Dermis microvascular lymphatic vessel endothelial cell (primary cell): ENCODE data around the gene ABCF3. TPM values are rescaled to one million over a fixed set of nuclear protein-coding genes. Genes with fewer than 3 reads are reported as not detected.

ENCODE experiments used
- DNase-seq, 2 donors: peaks; one replicate each; pipeline versions ENCODE4 v3.0.0 to v3.0.0-alpha.2; 2010; ENCODE audit warnings: low read depth in 2 of 2
- total RNA-seq: library from RNA; depleted of rRNA; stranded (reverse); fragments of >200 nt; gene quantifications from 2 replicates; pipeline ENCODE4 v1.2.1, GENCODE V29; 2014

Gene ABCF3
- total RNA-seq, 1 donor from 2014 or later, result 45.7 TPM

DNA sequence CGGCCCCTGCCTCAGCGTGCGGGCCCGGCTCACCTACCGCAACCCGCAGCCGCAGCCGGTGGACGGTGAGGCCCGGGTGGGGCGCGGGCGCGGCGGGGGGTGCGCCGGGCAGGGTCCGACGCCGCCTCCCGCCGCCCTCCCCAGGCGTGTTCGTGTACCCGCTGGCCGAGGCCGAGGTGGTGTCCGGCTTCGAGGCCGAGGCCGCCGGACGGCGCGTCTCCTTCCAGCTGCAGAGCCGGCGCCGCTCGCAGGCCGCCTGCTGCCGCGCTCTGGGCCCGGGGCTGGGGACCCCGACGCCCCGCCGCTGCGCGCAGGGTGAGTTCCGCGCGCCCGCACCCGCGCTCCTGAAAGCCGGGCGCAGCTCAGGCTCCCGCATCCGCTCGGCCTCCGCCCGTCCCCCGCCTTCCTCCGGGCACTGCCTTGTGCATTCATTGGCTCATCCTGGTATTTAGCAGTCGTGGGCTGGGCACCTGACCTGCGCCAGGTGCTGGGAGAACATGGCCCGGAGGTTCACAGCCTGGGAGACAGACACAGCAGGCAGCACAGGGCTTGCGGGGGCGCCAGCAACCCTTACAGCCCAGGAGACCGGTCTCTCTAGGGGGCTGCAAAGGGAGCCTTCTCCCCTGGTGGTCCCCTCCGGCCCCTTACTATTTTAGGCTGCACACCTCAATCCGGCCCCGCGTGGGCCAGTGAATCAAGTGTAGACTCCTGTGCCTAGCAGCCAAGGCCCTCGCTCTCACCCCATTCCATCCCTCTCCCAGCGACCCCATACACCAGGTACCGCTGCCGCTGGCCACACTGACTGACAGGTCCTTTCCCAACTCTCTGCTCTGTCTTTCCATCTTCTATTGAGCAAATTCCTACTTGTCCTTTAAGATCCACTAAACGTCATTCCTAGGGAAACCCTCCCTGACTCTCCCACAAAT, 44.9 kb downstream of the ABCF3 start:
- DNase-seq, result no peak

DNA sequence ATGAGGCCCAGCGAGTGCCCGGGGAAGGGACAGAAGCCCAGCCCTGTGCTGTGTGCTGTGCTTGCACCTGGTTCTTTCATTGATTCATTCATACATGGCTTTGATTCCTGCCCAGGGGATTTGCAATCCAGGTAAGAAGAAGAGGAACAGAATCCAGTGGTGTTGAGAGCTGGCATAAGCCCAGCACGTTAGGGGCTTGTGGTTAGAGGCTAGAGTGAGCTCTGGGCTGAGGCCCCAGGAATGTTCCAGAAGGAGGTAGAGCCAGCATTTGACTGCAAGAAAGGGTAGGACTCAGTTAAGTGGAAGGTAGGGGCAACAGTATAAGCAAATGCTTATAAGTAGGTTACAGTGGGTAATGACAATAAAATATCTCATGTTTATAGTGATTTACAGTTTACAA, 45.7 kb downstream of the ABCF3 start:
- DNase-seq, result no peak

DNA sequence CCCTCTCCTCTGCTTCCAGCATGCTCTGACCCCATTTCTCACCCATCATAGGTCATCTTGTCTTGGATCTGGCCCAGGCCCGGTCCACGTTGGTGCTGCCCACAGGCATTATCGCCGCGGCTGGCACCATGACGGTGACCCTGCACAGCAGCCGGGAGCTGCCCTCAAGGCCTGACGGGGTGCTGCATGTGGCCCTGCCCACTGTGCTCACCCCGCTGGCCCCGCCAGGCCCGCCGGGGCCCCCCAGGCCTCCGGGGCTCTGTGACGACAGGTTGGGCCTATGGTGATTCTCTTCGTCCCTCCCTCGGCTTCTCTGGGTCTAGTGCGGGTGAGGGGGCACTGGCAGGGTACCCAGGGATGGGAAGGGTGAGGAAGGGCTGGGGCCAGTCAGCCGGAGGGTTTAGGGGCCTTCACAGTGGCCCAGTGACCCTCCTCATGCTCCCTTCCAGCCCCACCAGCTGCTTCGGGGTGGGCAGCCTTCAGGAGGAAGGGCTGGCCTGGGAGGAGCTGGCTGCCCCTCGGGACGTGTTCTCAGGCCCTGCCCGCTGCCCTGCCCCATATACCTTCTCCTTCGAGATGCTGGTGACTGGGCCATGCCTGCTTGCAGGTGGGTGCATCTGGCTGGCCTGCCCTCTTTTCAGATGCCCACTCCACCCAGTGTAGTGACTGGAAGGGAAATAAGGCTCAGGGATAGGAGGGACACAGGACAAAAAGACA, 47.3 kb downstream of the ABCF3 start:
- no peak for DNase-seq

DNA sequence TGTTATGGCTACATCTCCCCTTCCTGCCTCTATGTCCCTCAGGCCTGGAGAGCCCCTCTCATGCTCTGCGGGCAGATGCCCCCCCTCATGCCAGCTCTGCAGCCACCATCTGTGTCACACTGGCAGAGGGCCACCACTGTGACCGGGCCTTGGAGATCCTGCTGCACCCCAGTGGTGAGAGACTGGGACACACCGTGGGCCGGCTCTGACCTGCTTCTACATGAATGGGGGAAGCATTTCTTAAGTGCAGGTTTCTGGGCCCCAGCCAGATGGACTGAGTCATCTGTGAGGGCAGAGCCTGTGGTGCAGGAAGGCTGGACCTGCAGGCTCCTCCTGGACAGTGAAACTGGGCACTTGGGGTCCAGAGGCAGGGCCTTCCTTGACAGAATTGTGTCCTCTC, 48.2 kb downstream of the ABCF3 start:
- peak in 1 of 2 donors; percentile 67 for DNase-seq

DNA sequence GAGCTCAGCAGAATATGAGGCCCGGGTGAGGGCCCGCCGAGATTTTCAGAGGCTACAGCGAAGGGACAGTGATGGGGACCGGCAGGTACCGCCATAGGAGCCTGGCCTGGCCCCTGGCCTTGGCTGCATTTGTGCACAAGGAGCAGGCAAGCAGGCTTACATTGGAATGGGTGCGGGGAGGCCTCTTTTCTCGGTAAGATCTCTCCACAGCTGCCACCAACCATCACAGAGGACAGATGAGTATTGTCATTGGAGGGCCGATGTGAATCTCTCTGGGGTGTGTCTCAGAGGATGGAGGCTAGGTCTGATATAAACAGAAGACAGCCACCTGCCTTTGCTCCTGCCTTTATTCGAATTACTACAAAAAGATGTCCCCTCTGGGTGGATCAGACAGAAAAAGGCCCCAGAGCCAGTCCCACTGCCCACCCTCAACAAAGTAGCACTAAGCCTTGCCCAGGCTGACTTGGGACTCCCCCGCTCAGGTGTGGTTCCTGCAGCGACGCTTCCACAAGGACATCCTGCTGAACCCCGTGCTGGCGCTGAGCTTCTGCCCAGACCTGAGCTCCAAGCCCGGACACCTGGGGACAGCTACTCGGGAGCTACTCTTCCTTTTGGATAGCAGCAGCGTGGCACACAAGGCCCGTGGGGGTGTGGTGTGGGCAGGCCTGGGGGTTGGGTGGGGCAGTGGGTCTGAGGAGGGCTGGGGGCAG, 48.8 kb downstream of the ABCF3 start:
- no peak for DNase-seq

DNA sequence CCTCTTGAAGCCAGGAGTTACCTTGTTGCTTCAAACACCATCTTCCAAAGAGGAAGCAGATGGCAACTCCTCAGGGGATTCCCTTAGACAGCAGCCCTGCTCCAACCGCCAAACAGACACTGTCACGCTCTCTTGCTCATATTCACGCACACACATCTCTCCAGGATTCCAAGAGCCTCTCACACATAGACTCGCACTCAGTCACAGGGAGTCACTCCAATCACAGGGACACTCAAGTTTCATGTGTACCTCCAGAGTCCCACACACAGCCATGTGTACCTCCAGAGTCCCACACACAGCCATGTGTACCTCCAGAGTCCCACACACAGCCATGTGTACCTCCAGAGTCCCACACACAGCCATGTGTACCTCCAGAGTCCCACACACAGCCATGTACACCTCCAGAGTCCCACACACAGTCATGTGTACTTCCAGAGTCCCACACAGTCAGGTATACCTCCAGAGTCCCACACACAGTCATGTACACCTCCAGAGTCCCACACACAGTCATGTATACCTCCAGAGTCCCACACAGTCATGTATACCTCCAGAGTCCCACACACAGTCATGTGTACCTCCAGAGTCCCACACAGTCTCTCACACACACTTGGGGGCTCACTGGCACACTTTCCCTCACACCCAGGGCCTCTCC, 49.5 kb downstream of the ABCF3 start:
- no peak for DNase-seq

DNA sequence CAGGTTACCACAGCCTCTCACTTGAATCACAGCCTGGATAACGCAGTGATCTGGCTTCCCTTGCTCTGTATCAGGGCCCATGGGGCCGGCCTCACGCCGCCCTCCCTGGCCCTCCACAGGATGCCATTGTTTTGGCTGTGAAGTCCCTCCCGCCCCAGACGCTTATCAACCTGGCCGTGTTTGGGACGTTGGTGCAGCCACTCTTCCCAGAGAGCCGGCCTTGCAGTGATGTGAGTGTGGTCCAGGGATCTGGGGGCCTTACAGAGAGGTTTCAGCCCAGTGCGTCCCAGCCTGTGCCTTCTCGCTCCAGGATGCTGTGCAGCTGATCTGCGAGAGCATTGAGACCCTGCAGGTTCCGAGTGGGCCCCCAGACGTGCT, 50.0 kb downstream of the ABCF3 start:
- no peak for DNase-seq

DNA sequence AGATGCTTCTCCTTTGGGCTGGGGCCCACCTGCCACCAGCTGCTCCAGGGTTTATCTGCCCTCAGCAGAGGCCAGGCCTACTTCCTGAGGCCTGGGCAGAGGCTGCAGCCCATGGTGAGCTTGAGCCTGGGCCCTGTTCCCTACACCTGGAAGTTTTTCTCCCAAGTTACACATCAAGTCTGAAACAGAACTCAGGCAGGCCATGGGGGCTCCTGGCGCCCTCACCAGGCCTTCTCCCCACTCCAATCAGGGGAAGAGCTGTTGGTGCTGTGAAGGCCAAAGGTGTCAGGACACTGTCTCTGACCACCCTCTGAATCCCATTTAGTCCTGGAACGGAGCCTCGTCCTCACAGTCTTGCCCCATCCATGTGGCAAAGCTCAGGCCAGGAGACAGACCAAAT, 50.6 kb downstream of the ABCF3 start:
- no peak for DNase-seq

DNA sequence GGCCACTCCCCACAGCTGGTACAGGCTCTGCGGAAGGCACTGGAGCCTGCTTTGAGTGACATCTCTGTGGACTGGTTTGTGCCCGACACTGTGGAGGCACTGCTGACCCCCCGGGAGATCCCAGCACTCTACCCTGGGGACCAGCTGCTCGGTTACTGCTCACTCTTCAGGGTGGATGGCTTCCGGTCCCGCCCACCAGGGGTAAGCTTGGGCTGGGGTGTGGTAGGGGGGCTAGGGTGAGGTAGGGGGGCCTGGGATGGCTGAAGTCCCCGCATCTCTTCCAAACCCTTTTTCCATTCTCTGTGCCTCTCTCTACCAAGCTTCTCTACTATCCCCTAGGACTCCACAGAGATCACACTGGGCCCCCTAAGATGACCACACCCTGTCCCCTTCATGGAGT, 51.2 kb downstream of the ABCF3 start:
- no peak for DNase-seq

DNA sequence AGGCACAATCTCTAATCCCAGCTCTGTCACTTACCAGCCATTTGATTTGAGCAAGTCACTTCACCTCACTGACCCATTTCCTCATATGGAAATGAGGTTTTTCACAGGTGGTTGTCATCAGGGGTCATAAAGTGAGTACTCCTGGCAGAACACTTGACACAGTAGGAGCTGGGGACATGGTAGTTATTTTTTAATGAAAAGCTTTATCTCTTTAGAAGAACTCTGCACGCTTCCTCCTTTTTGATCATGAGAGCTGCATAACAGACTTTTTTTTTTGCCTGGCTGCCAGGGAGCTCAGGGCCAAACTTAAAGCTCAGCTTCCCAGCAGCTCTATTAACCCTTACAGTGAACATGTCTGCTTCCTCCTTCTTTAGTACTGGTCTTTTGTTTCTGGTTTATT, 51.8 kb downstream of the ABCF3 start:
- no peak for DNase-seq

DNA sequence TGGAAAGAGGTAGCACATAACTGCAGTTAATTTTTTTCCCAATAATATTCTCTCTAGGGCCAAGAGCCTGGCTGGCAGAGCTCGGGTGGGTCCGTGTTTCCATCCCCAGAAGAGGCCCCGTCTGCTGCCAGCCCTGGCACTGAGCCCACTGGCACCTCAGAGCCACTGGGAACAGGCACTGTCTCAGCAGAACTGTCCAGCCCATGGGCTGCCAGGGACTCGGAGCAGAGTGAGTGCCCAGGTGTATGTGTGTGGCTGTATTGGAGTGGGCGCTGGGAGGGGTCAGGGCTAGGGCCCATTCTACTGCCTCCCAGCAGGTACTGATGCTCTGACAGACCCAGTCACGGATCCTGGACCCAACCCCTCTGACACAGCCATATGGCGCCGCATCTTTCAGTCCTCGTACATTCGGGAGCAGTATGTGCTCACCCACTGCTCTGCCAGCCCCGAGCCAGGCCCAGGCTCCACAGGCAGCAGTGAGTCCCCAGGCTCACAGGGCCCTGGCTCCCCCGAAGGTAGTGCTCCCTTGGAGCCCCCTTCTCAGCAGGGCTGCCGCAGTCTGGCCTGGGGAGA, 52.3 kb downstream of the ABCF3 start:
- DNase-seq, result no peak

DNA sequence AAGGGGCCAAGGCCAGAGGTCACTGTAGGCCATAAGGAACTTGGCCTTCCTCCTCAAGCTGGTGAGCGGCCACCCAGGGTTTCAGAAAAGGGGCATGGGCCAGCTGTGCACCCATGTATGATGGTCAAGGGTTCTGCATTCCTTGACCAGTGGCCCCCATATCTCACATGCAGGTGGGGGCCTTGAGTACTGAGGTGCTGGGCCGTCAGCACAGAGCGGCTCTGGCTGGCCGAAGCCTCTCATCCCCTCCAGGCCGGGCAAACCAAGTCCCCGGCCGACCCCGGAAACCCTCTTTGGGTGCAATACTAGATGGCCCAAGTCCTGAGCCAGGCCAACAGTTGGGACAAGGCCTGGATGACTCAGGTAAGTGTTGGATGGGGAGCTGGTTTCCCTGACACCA, 53.2 kb downstream of the ABCF3 start:
- DNase-seq, result no peak

DNA sequence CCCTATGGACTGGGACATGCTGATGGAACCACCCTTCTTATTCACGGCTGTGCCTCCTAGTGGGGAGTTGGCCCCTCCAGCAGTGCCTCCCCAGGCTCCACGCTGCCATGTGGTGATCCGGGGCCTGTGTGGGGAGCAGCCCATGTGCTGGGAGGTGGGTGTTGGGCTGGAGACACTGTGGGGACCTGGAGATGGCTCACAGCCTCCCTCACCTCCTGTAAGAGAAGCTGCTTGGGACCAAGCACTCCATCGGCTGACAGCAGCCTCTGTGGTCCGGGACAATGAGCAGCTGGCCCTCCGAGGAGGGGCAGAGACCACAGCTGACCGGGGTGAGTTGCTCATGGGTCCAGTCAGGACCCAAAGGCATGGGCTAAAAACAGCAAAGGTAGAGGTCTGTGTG, 53.7 kb downstream of the ABCF3 start:
- no peak for DNase-seq

DNA sequence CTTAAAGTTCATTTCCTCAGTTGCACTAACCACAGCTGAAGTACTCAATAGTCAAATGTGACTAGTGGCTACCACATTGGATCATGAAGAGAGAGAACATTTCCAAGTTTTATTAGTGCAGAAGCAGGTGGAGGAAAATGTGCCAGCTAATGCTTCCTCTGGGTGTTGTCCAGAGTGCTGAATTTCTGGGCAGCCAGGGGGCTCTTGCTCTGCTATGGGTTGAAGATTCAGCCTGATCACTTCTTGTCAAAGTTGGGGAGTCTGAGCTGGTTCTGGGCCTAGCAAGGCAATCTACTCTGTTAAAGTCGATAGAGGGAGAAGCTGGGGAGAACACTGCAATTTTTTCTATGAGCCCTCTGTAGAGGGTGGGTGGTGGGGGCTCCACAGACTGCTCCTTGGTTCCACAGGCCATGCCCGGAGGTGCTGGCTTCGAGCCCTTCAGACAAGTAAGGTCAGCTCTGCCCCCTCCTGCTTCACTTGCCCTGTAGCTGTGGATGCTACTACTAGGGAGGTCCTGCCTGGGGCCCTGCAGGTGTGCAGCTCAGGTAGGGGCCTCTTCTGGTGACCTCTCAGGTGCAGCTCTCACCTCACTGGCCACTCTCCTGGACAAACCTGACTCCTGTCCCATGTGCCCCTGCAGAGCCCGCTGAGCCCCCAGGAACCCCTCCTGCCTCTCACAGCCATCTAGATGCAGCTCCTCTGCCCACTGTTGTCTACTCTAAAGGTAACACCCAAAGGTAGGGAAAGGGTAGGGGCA, 54.6 kb downstream of the ABCF3 start:
- peak in 1 of 2 donors; percentile 43 for DNase-seq

DNA sequence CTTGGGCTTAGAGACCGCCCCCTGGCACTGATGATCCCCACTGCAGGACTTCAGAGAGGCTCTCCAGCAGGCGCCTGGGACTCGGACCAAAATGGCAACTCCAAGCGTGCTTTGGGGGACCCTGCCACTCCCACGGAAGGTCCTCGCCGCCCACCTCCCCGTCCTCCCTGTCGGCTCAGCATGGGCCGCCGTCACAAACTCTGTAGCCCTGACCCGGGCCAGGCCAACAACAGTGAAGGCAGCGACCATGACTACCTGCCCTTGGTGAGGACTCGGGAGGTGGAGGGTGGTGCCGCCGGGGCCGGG, 55.1 kb downstream of the ABCF3 start:
- DNase-seq, result no peak

DNA sequence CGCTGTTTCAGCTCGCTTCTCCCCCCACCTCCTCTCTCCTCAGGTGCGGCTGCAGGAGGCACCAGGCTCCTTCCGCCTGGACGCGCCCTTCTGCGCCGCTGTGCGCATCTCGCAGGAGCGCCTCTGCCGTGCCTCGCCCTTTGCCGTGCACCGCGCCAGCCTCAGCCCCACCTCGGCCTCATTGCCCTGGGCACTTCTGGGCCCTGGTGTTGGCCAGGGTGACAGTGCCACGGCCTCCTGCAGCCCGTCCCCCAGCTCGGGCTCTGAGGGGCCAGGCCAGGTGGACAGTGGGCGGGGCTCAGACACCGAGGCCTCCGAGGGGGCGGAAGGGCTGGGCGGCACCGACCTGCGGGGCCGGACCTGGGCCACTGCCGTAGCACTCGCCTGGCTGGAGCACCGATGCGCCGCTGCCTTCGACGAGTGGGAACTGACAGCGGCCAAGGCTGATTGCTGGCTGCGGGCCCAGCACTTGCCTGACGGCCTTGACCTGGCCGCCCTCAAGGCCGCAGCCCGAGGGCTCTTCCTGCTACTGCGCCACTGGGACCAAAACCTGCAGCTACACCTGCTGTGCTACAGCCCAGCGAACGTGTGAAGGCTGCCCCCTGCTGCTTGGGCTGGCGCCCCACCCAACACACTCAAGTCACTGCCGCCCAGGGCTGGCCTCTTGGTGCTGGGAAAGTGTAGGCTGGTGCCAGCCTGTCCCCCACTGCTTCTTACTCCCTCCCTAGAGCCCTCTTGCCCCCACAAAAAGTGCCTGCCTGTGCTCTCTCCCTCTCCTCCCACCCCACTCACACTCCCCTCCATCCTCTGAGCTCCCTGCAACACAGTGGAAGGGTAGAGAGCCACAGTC, 55.7 kb downstream of the ABCF3 start:
- DNase-seq, result peak in 1 of 2 donors; percentile 70

DNA sequence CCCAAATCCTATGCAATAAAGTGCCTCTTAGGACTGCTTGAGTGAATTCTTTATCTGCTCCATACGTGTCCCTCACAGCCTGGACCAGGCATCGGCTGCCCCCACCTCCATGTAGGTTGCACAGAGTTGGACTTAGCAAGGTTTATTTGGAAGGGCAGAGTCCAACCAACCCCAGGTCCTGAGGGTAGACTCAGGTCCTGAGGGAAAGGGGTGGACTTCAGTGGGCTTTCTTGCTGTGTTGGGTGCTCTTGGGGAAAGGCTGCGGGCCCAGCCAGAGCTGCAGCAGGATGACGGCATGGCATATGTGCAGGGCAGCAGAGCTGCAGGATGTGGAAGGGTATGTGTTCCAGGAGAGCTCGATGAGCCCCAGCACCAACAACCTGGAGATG, 56.3 kb downstream of the ABCF3 start:
- DNase-seq, result no peak
